ENCODE data around the gene ADAMTS6. TPM values are rescaled to one million over a fixed set of nuclear protein-coding genes. Genes with fewer than 3 reads are reported as not detected.

ADAMTS6 gene
- total RNA-seq, 2 donors from 2014 or later = 0.91 to 20.7 TPM

DNA sequence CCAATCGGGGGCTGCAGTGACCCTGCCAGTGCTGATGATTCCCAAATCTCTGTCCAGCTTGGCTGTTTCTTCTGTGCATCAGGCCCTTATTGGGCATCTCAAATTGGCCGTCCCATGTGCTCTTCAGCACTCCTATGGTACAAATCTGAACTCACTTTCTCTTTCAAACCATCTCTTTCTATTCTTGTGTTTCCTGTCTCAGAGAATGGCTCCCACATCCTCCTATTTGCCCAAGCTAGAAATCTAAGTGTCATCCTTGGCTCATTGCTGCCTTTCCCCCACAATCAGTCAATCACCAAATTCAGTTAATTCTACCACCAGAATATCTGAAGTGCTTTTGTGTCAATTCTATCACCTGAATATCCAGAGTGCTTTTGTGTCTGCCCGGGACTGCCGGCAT is 376.4 kb downstream of the ADAMTS6 start:
- WGBS = 92% methylated on average over 4 of the region's 4 CpGs
- H3K36me3 ChIP-seq = no peaks in the 10 kb centered on the region
- no peak for TF ChIP-seq POLR2AphosphoS5 (IDR thresholded peaks at IDR 0.05)
- no peak for TF ChIP-seq POLR2A (IDR thresholded peaks at IDR 0.05)
- no peak for TF ChIP-seq CTCF (IDR thresholded peaks at IDR 0.05)
- no peak overlapping the region for H3K27ac ChIP-seq
- DNase-seq (ENCODE audit: low spot score) = no peak
- H3K27me3 ChIP-seq (replicated peaks; ENCODE audit: insufficient read depth) = no peaks in the 10 kb centered on the region
- no peak overlapping the region for H3K4me3 ChIP-seq
- no peaks in the 10 kb centered on the region for H3K9me3 ChIP-seq
- no peaks in the 10 kb centered on the region for H3K4me1 ChIP-seq (replicated peaks)
- intact Hi-C loops (cut with DNase I) = loop anchor here (10.0 kb wide), 1 partner anchor 140 kb away; no protein-coding TSS in a partner anchor

DNA sequence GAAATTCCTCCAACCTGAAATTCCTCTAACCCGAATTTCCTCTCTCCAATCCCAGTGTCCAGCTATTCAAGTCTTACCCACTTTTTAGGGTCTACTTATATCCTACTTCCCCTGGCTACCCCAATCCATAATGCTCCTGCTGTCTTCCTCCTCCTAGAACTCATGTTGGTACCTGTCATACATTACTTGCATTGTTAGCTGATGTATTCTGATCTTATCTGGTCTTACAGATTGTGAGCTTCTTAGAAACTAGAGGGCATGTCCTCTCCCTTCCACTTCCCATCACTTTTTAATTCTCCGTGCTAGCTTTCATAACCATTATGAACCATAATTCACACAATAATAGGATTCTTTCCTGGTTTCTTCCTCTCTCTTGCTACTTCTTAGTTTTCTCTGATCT is 376.9 kb downstream of the ADAMTS6 start:
- intact Hi-C loops (cut with DNase I) = loop anchor here (10.0 kb wide), 1 partner anchor 140 kb away; no protein-coding TSS in a partner anchor
- no peak for DNase-seq (ENCODE audit: low spot score)
- TF ChIP-seq POLR2A (IDR thresholded peaks at IDR 0.05) (no peak), CTCF (IDR thresholded peaks at IDR 0.05) (no peak), POLR2AphosphoS5 (IDR thresholded peaks at IDR 0.05) (no peak)
- no peak overlapping the region for H3K27ac ChIP-seq
- H3K4me1 ChIP-seq (replicated peaks) = no peaks in the 10 kb centered on the region
- 44% methylated on average over 2 of the region's 2 CpGs for WGBS
- H3K4me3 ChIP-seq = no peak overlapping the region
- no peaks in the 10 kb centered on the region for H3K27me3 ChIP-seq (replicated peaks; ENCODE audit: insufficient read depth)
- no peaks in the 10 kb centered on the region for H3K36me3 ChIP-seq
- H3K9me3 ChIP-seq = no peaks in the 10 kb centered on the region

- TF ChIP-seq POLR2AphosphoS5 (IDR thresholded peaks at IDR 0.05) = no peak
- TF ChIP-seq POLR2A (IDR thresholded peaks at IDR 0.05) = no peak
- no peak for TF ChIP-seq CTCF (IDR thresholded peaks at IDR 0.05)
- Histone ChIP-seq H3K27me3 (replicated peaks; ENCODE audit: insufficient read depth) (no peaks in the 10 kb centered on the region), H3K27ac (no peak overlapping the region), H3K9me3 (no peaks in the 10 kb centered on the region), H3K4me3 (peak overlapping the region; percentile 47 to 54), H3K4me1 (replicated peaks) (no peaks in the 10 kb centered on the region), H3K36me3 (no peaks in the 10 kb centered on the region)
- WGBS = 60% methylated on average over 15 of the region's 15 CpGs
- DNase-seq (ENCODE audit: low spot score) = no peak
- intact Hi-C loops (cut with DNase I) = loop anchor here (10.0 kb wide), 1 partner anchor 139 kb away; no protein-coding TSS in a partner anchor
Observed at GRCh38 chr5:65103756-65104440, 377.8 kb downstream of the ADAMTS6 start.

GRCh38 chr5:65102976-65103711 is 378.6 kb downstream of the ADAMTS6 start:
- peak; percentile 49 for DNase-seq (ENCODE audit: low spot score)
- H3K36me3 ChIP-seq = no peaks in the 10 kb centered on the region
- peak overlapping the region; percentile 47 to 54 for H3K4me3 ChIP-seq
- TF ChIP-seq CTCF (IDR thresholded peaks at IDR 0.05) (peak in 3 of 4 experiments; percentile 15 to 23 (median 22)), POLR2AphosphoS5 (IDR thresholded peaks at IDR 0.05) (no peak), POLR2A (IDR thresholded peaks at IDR 0.05) (no peak)
- WGBS = under 1% methylated on average over 55 of the region's 55 CpGs
- no peaks in the 10 kb centered on the region for H3K4me1 ChIP-seq (replicated peaks)
- intact Hi-C loops (cut with DNase I) = loop anchor here (10.0 kb wide), 1 partner anchor 138 kb away; no protein-coding TSS in a partner anchor
- H3K27me3 ChIP-seq (replicated peaks; ENCODE audit: insufficient read depth) = no peaks in the 10 kb centered on the region
- peak overlapping the region; percentile 82 to 85 for H3K27ac ChIP-seq
- no peaks in the 10 kb centered on the region for H3K9me3 ChIP-seq
